ENCODE results near the gene RPS6KA6.

The RPS6KA6 gene

GRCh38 chrX:84161641-84162040, 26.4 kb downstream of the RPS6KA6 start:
- no peak for DNase-seq

GRCh38 chrX:84160736-84161135, 27.3 kb downstream of the RPS6KA6 start:
- no peak for DNase-seq

GRCh38 chrX:84156821-84157220, 31.2 kb downstream of the RPS6KA6 start:
- no peak for DNase-seq

- no peak for DNase-seq
Observed at GRCh38 chrX:84155938-84156337, 32.1 kb downstream of the RPS6KA6 start.

GRCh38 chrX:84153538-84153937, 34.5 kb downstream of the RPS6KA6 start:
- DNase-seq: no peak

GRCh38 chrX:84144991-84145390, 43.0 kb downstream of the RPS6KA6 start:
- no peak for DNase-seq

- no peak for DNase-seq
Observed at GRCh38 chrX:84144281-84144680, 43.7 kb downstream of the RPS6KA6 start.

- no peak for DNase-seq
Observed at GRCh38 chrX:84133023-84133422, 55.0 kb downstream of the RPS6KA6 start.

GRCh38 chrX:84123585-84123984, 64.4 kb downstream of the RPS6KA6 start:
- DNase-seq: no peak

GRCh38 chrX:84118769-84119168, 69.2 kb downstream of the RPS6KA6 start:
- DNase-seq: no peak

- no peak for DNase-seq
Observed at GRCh38 chrX:84118315-84118714, 69.7 kb downstream of the RPS6KA6 start.

GRCh38 chrX:84108584-84108983, 79.4 kb downstream of the RPS6KA6 start:
- DNase-seq: no peak

GRCh38 chrX:84099120-84099519, 88.9 kb downstream of the RPS6KA6 start:
- DNase-seq: no peak

GRCh38 chrX:84079479-84080197, 108.4 kb downstream of the RPS6KA6 start:
- DNase-seq: peak; percentile 32

- peak; percentile 1 for DNase-seq
Observed at GRCh38 chrX:84078991-84079390, 109.0 kb downstream of the RPS6KA6 start.

GRCh38 chrX:84064814-84065213, 123.2 kb downstream of the RPS6KA6 start:
- no peak for DNase-seq

GRCh38 chrX:84064164-84064563, 123.8 kb downstream of the RPS6KA6 start:
- no peak for DNase-seq

- DNase-seq: no peak
Observed at GRCh38 chrX:84047339-84047738, 140.7 kb downstream of the RPS6KA6 start.

- DNase-seq: no peak
Observed at GRCh38 chrX:84046403-84046984, 141.5 kb downstream of the RPS6KA6 start.

GRCh38 chrX:84044051-84044450, 143.9 kb downstream of the RPS6KA6 start:
- DNase-seq: no peak
